Measurements from ENCODE around the gene LYRM1. TPM values are rescaled to one million over a fixed set of nuclear protein-coding genes. Genes with fewer than 3 reads are reported as not detected.

The LYRM1 gene
- total RNA-seq, 2 donors from 2014 or later: 13.1 to 16.8 TPM

- Mint-ChIP-seq H3K4me1 (peaks cover 2% of the 10 kb centered on the region), H3K27me3 (ENCODE audit: insufficient read depth) (no peaks in the 10 kb centered on the region), H3K9me3 (no peaks in the 10 kb centered on the region), H3K36me3 (ENCODE audit: low read depth) (peaks cover 11% of the 10 kb centered on the region), H3K4me3 (no peak overlapping the region), H3K27ac (no peak overlapping the region)
- TF ChIP-seq CTCF (conservative IDR thresholded peaks at IDR 0.05): no peak
- Histone ChIP-seq H3K27me3 (ENCODE audit: control insufficient read depth, insufficient read depth, low read length, poor library complexity, severe bottlenecking) (no peaks in the 10 kb centered on the region), H3K4me3 (ENCODE audit: low read length) (no peak overlapping the region), H3K27ac (ENCODE audit: low read depth, low read length) (no peak overlapping the region), H3K36me3 (ENCODE audit: control insufficient read depth, insufficient read depth, low read length) (peaks cover 10% of the 10 kb centered on the region), H3K9me3 (ENCODE audit: control insufficient read depth, low read length) (no peaks in the 10 kb centered on the region), H3K4me1 (ENCODE audit: control insufficient read depth, insufficient read depth, low read length) (no peaks in the 10 kb centered on the region), H3K9ac (ENCODE audit: extremely low read depth, low read length, poor library complexity, severe bottlenecking) (no peak overlapping the region)
- WGBS, 2 experiments (ENCODE audit: insufficient coverage in 1 of 2, insufficient read length in 1 of 2): 85% methylated on average over 2 of the region's 2 CpGs; no CpG with 5 or more reads in 1 of the 2 experiments
- no peak for DNase-seq
Measured at GRCh38 chr16:20920799-20921198, 20.2 kb downstream of the LYRM1 start.

GRCh38 chr16:20923876-20924275 is 23.3 kb downstream of the LYRM1 start:
- no peaks in the 10 kb centered on the region for H3K9me3 ChIP-seq (ENCODE audit: control insufficient read depth, low read length)
- DNase-seq: no peak
- H3K36me3 ChIP-seq (ENCODE audit: control insufficient read depth, insufficient read depth, low read length): peaks cover 6% of the 10 kb centered on the region
- H3K4me3 ChIP-seq (ENCODE audit: low read length): no peak overlapping the region
- 96 to 100% methylated on average over 2 to 3 of the region's 3 CpGs for WGBS, 2 experiments (ENCODE audit: insufficient coverage in 1 of 2, insufficient read length in 1 of 2)
- no peak overlapping the region for H3K27ac Mint-ChIP-seq
- H3K27me3 ChIP-seq (ENCODE audit: control insufficient read depth, insufficient read depth, low read length, poor library complexity, severe bottlenecking): no peaks in the 10 kb centered on the region
- H3K9ac ChIP-seq (ENCODE audit: extremely low read depth, low read length, poor library complexity, severe bottlenecking): no peak overlapping the region
- no peak for TF ChIP-seq CTCF (conservative IDR thresholded peaks at IDR 0.05)
- peaks cover 4% of the 10 kb centered on the region for H3K36me3 Mint-ChIP-seq (ENCODE audit: low read depth)
- no peaks in the 10 kb centered on the region for H3K27me3 Mint-ChIP-seq (ENCODE audit: insufficient read depth)
- no peaks in the 10 kb centered on the region for H3K4me1 ChIP-seq (ENCODE audit: control insufficient read depth, insufficient read depth, low read length)
- H3K4me3 Mint-ChIP-seq: no peak overlapping the region
- H3K27ac ChIP-seq (ENCODE audit: low read depth, low read length): no peak overlapping the region
- no peaks in the 10 kb centered on the region for H3K9me3 Mint-ChIP-seq
- no peaks in the 10 kb centered on the region for H3K4me1 Mint-ChIP-seq

- no peaks in the 10 kb centered on the region for H3K36me3 ChIP-seq (ENCODE audit: control insufficient read depth, insufficient read depth, low read length)
- H3K27ac ChIP-seq (ENCODE audit: low read depth, low read length): no peak overlapping the region
- DNase-seq: no peak
- Mint-ChIP-seq H3K4me1 (no peaks in the 10 kb centered on the region), H3K27ac (no peak overlapping the region), H3K36me3 (ENCODE audit: low read depth) (peaks cover 4% of the 10 kb centered on the region), H3K27me3 (ENCODE audit: insufficient read depth) (no peaks in the 10 kb centered on the region), H3K4me3 (no peak overlapping the region), H3K9me3 (no peaks in the 10 kb centered on the region)
- no peak overlapping the region for H3K9ac ChIP-seq (ENCODE audit: extremely low read depth, low read length, poor library complexity, severe bottlenecking)
- 90 to 100% methylated on average over 1 of the region's 1 CpG for WGBS, 2 experiments (ENCODE audit: insufficient coverage in 1 of 2, insufficient read length in 1 of 2)
- H3K9me3 ChIP-seq (ENCODE audit: control insufficient read depth, low read length): no peaks in the 10 kb centered on the region
- TF ChIP-seq CTCF (conservative IDR thresholded peaks at IDR 0.05): no peak
- no peaks in the 10 kb centered on the region for H3K4me1 ChIP-seq (ENCODE audit: control insufficient read depth, insufficient read depth, low read length)
- no peak overlapping the region for H3K4me3 ChIP-seq (ENCODE audit: low read length)
- no peaks in the 10 kb centered on the region for H3K27me3 ChIP-seq (ENCODE audit: control insufficient read depth, insufficient read depth, low read length, poor library complexity, severe bottlenecking)
Measured at GRCh38 chr16:20925751-20926150, 25.2 kb downstream of the LYRM1 start.

All from endodermal cell (in vitro differentiated cells).